GM23248 (cell line): Measurements from ENCODE around the gene KLK7. TPM values are rescaled to one million over a fixed set of nuclear protein-coding genes. Genes with fewer than 3 reads are reported as not detected.
A peak's percentile ranks its signal among the peaks of the same experiment; 100 is the strongest.

Experiments used
- DNase-seq: peaks from one replicate; pipeline ENCODE4 v3.0.0-alpha.2; 2015
- H2AFZ ChIP-seq: fragments of 200-600 bp; sonication (generic); 2 replicates; pipeline ENCODE4 v1.6.1; 2016; ENCODE audit warnings: antibody characterized with exemption
- H3F3A ChIP-seq: fragments of 200-600 bp; sonication (generic); 2 replicates; pipeline ENCODE4 v1.6.1; 2016; ENCODE audit warnings: mild to moderate bottlenecking, antibody characterized with exemption, mixed run types; ENCODE audit not compliant: insufficient read depth
- H3K27ac ChIP-seq: fragments of 200-600 bp; sonication (generic); 2 replicates; pipeline ENCODE4 v1.5.1; 2016; ENCODE audit warnings: mild to moderate bottlenecking
- H3K27me3 ChIP-seq: fragments of 200-600 bp; sonication (generic); replicated peaks from 2 replicates; pipeline ENCODE4 v1.6.1; 2016; ENCODE audit warnings: mild to moderate bottlenecking; ENCODE audit not compliant: insufficient read depth
- H3K36me3 ChIP-seq: fragments of 200-600 bp; sonication (generic); 2 replicates; pipeline ENCODE4 v1.6.1; 2016; ENCODE audit warnings: low read depth, mild to moderate bottlenecking
- H3K4me1 ChIP-seq: fragments of 200-600 bp; sonication (generic); 2 replicates; pipeline ENCODE4 v1.6.1; 2016; ENCODE audit warnings: mild to moderate bottlenecking; ENCODE audit not compliant: insufficient read depth
- H3K4me2 ChIP-seq: fragments of 200-600 bp; sonication (generic); one replicate; pipeline ENCODE4 v1.6.1; 2016; ENCODE audit warnings: mild to moderate bottlenecking; ENCODE audit not compliant: unreplicated experiment
- H3K4me3 ChIP-seq: fragments of 200-600 bp; sonication (generic); 2 replicates; pipeline ENCODE4 v1.5.1; 2016; ENCODE audit warnings: mild to moderate bottlenecking
- H3K79me2 ChIP-seq: fragments of 200-600 bp; sonication (generic); 2 replicates; pipeline ENCODE4 v1.6.1; 2016; ENCODE audit warnings: mild to moderate bottlenecking; ENCODE audit not compliant: insufficient read depth
- H3K9ac ChIP-seq: fragments of 200-600 bp; sonication (generic); 2 replicates; pipeline ENCODE4 v1.6.1; 2016; ENCODE audit warnings: mild to moderate bottlenecking
- H3K9me2 ChIP-seq: fragments of 200-600 bp; sonication (generic); 2 replicates; pipeline ENCODE4 v1.6.1; 2016; ENCODE audit warnings: mixed run types, mild to moderate bottlenecking, moderate library complexity; ENCODE audit not compliant: insufficient read depth
- H3K9me3 ChIP-seq: fragments of 200-600 bp; sonication (generic); one replicate; pipeline ENCODE4 v1.6.1; 2017; ENCODE audit warnings: low read depth
- H4K20me1 ChIP-seq: fragments of 200-600 bp; sonication (generic); 2 replicates; pipeline ENCODE4 v1.6.0; 2016; ENCODE audit not compliant: insufficient read depth
- EZH2 ChIP-seq: fragments of 200-600 bp; sonication (generic); IDR thresholded peaks from 2 replicates; pipeline ENCODE4 v1.6.1; 2018; ENCODE audit warnings: antibody characterized with exemption, mild to moderate bottlenecking; ENCODE audit not compliant: insufficient read depth, poor library complexity, severe bottlenecking
- EZH2phosphoT487 ChIP-seq: fragments of 200-600 bp; sonication (generic); IDR thresholded peaks from 2 replicates; pipeline ENCODE4 v1.6.1; 2018; ENCODE audit warnings: antibody characterized with exemption, moderate library complexity, mild to moderate bottlenecking, low read depth; ENCODE audit not compliant: insufficient read depth
- WGBS, 2 experiments: methylation state at CpG; one replicate each; pipeline ENCODE4 v1.1.6; 2015 to 2017; ENCODE audit warnings: low lambda C conversion rate in 2 of 2, low coverage in 1 of 2; ENCODE audit errors: missing lambda C conversion rate in 2 of 2; 5-methylcytosine and 5-hydroxymethylcytosine counted together
- in situ Hi-C: fragments of 300-500 bp; cut with MboI; formaldehyde crosslinking; loops from 2 replicates; pipeline ENCODE4 v1.15.0; 2020
- polyA plus RNA-seq: library from polyadenylated mRNA; unstranded; fragments of >200 nt; fragmentation: Nextera tagmentation; extraction: Ambion mirVana; gene quantifications from 2 replicates; pipeline ENCODE4 v1.2.1, GENCODE V29; 2016
- total RNA-seq: library from RNA; depleted of rRNA; stranded (reverse); fragments of >200 nt; shearing (Covaris generic); gene quantifications from 2 replicates; pipeline ENCODE4 v1.2.3, GENCODE V29; 2014

KLK7 gene
- total and polyA plus RNA-seq, 2 experiments from 2014 or later, result not detected

GRCh38 chr19:51022526-51022925 lies 38.8 kb upstream of the KLK7 start:
- Histone ChIP-seq H3K9me2 (no peaks in the 10 kb centered on the region), H3K9me3 (no peaks in the 10 kb centered on the region), H2AFZ (no peak overlapping the region), H3K36me3 (no peaks in the 10 kb centered on the region), H3K27me3 (peaks cover 32% of the 10 kb centered on the region), H3K4me1 (no peaks in the 10 kb centered on the region), H3K9ac (no peak overlapping the region), H3K27ac (no peak overlapping the region), H3K4me3 (no peak overlapping the region), H4K20me1 (no peaks in the 10 kb centered on the region), H3K79me2 (no peaks in the 10 kb centered on the region), H3K4me2 (no peak overlapping the region), H3F3A (0 out of 2 replicates have a peak, but pooled peaks cover 6% of the 10 kb centered on the region)
- in situ Hi-C loops, result no loop called here
- WGBS, 2 experiments, result 37 to 39% methylated on average over 14 of the region's 14 CpGs
- TF ChIP-seq EZH2 (no peak), EZH2phosphoT487 (no peak)
- no peak for DNase-seq

DNA sequence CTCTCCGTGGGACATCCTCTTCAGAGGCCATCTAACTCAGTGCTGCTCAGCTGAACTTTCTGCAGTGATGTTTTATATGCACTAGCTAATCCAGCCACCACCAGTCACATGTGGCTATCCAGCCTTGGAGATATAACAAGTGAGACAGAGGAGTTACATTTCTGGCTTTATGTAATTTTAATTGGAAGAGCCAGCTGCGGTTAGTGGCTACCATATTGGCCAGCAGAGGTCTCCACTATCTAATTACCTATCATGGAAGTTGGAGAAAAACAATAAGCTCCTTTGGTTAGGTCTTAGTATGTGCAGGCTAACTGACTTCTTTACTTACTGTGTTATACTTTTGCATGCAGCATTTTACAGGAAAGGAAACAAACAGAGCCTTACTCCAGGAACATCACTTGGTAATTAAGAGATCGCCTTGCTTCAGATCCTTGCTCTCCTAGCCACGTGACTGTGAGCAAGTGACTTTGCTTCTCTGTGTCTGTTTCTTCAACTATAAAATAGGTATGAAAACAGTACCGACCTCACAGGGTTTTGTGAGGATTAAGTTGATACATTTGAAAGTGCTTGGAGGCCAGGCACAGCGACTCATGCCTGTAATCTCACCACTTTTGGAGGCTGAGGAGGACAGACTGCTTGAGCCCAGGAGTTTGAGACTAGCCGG lies 37.4 kb upstream of the KLK7 start:
- TF ChIP-seq EZH2, result no peak
- no peak for TF ChIP-seq EZH2phosphoT487
- 26 to 30% methylated on average over 7 of the region's 7 CpGs for WGBS, 2 experiments
- Histone ChIP-seq H3K4me3 (no peak overlapping the region), H2AFZ (no peak overlapping the region), H3K9me2 (no peaks in the 10 kb centered on the region), H3K9ac (no peak overlapping the region), H3K27ac (no peak overlapping the region), H4K20me1 (no peaks in the 10 kb centered on the region), H3K27me3 (peaks cover 42% of the 10 kb centered on the region), H3F3A (0 out of 2 replicates have a peak, but pooled peaks cover 6% of the 10 kb centered on the region), H3K9me3 (no peaks in the 10 kb centered on the region), H3K4me1 (no peaks in the 10 kb centered on the region), H3K36me3 (no peaks in the 10 kb centered on the region), H3K4me2 (no peak overlapping the region), H3K79me2 (no peaks in the 10 kb centered on the region)
- peak; percentile 69 for DNase-seq
- in situ Hi-C loops, result no loop called here

GRCh38 chr19:51019544-51019925 lies 35.8 kb upstream of the KLK7 start, which contains the start of gene KLK10:
Gene KLK10 (minus strand): TSS chr19:51019709. CDS start chr19:51019130, 579 bp downstream.
- Histone ChIP-seq H4K20me1 (no peaks in the 10 kb centered on the region), H3K27me3 (peaks cover 44% of the 10 kb centered on the region), H2AFZ (no peak within 1 kb of the TSS), H3K36me3 (no peaks in the 10 kb centered on the region), H3K9ac (no peak within 1 kb of the TSS), H3K9me3 (no peaks in the 10 kb centered on the region), H3K27ac (no peak within 1 kb of the TSS), H3K4me1 (no peaks in the 10 kb centered on the region), H3K79me2 (no peaks in the 10 kb centered on the region), H3K4me2 (no peak within 1 kb of the TSS), H3K9me2 (no peaks in the 10 kb centered on the region), H3K4me3 (no peak within 1 kb of the TSS), H3F3A (0 out of 2 replicates have a peak, but pooled peaks cover 6% of the 10 kb centered on the region)
- DNase-seq, result no peak
- no peak for TF ChIP-seq EZH2phosphoT487
- no peak for TF ChIP-seq EZH2
- in situ Hi-C loops, result no loop called here
- WGBS, 2 experiments, result 1% methylated on average over 7 to 12 of the region's 14 CpGs

GRCh38 chr19:51018745-51019543 lies 35.2 kb upstream of the KLK7 start:
- in situ Hi-C loops, result no loop called here
- no peak for DNase-seq
- Histone ChIP-seq H2AFZ (no peak overlapping the region), H3K9ac (no peak overlapping the region), H4K20me1 (no peaks in the 10 kb centered on the region), H3K27ac (no peak overlapping the region), H3K36me3 (no peaks in the 10 kb centered on the region), H3K4me3 (no peak overlapping the region), H3K9me2 (no peaks in the 10 kb centered on the region), H3K4me1 (no peaks in the 10 kb centered on the region), H3K27me3 (peaks cover 50% of the 10 kb centered on the region), H3K4me2 (no peak overlapping the region), H3K79me2 (no peaks in the 10 kb centered on the region), H3F3A (0 out of 2 replicates have a peak, but pooled peaks cover 6% of the 10 kb centered on the region), H3K9me3 (no peaks in the 10 kb centered on the region)
- no peak for TF ChIP-seq EZH2phosphoT487
- TF ChIP-seq EZH2, result peak; percentile 55
- WGBS, 2 experiments, result 1 to 2% methylated on average over 49 to 53 of the region's 68 CpGs
